Activated T-helper 17 cell treated with anti-CD3 and anti-CD28 coated beads, Interleukin-2, amount 50 U/mL, for 72 hours (primary cell): Measurements from ENCODE around the gene RPS15A. TPM values are rescaled to one million over a fixed set of nuclear protein-coding genes. Genes with fewer than 3 reads are reported as not detected.
"Not testable (repeated sequence)": the region's sequence is repeated elsewhere in the genome, so short reads cannot be mapped to it uniquely, and the experiment has no call there.

Experiments
- ATAC-seq: fragments of 150-1000 bp; cut with Tn5 transposase; replicated peaks from 2 replicates; pipeline ENCODE4 v1.10.0; 2021; ENCODE audit warnings: mild to moderate bottlenecking, moderate library complexity
- H3K27ac Mint-ChIP-seq: one replicate; pipeline ENCODE4 v1.8.0; 2022; ENCODE audit warnings: mixed read lengths
- H3K27me3 Mint-ChIP-seq: one replicate; pipeline ENCODE4 v1.8.0; 2022; ENCODE audit warnings: mixed read lengths
- H3K36me3 Mint-ChIP-seq: one replicate; pipeline ENCODE4 v1.8.0; 2022; ENCODE audit warnings: low read depth, mild to moderate bottlenecking, mixed read lengths
- H3K4me1 Mint-ChIP-seq: one replicate; pipeline ENCODE4 v1.8.0; 2022; ENCODE audit warnings: mixed read lengths
- H3K4me3 Mint-ChIP-seq: one replicate; pipeline ENCODE4 v1.8.0; 2022; ENCODE audit warnings: mild to moderate bottlenecking, mixed read lengths
- H3K9me3 Mint-ChIP-seq: one replicate; pipeline ENCODE4 v1.8.0; 2022; ENCODE audit warnings: mixed read lengths
- total RNA-seq, 2 donors: library from RNA; stranded (reverse); gene quantifications; one replicate each; pipeline ENCODE4 v1.2.3, GENCODE V29; 2022

The RPS15A gene
- total RNA-seq, 2 donors from 2014 or later, result 1,983 to 2,799 TPM

GRCh38 chr16:18783430-18784341, 6.4 kb downstream of the RPS15A start:
- Mint-ChIP-seq H3K27me3 (no peaks in the 10 kb centered on the region), H3K4me3 (peak overlapping the region; percentile 99), H3K27ac (peak overlapping the region; percentile 85), H3K4me1 (peaks cover 43% of the 10 kb centered on the region), H3K36me3 (peaks cover 73% of the 10 kb centered on the region), H3K9me3 (peaks cover 3% of the 10 kb centered on the region)
- peak; percentile 77 for ATAC-seq

DNA sequence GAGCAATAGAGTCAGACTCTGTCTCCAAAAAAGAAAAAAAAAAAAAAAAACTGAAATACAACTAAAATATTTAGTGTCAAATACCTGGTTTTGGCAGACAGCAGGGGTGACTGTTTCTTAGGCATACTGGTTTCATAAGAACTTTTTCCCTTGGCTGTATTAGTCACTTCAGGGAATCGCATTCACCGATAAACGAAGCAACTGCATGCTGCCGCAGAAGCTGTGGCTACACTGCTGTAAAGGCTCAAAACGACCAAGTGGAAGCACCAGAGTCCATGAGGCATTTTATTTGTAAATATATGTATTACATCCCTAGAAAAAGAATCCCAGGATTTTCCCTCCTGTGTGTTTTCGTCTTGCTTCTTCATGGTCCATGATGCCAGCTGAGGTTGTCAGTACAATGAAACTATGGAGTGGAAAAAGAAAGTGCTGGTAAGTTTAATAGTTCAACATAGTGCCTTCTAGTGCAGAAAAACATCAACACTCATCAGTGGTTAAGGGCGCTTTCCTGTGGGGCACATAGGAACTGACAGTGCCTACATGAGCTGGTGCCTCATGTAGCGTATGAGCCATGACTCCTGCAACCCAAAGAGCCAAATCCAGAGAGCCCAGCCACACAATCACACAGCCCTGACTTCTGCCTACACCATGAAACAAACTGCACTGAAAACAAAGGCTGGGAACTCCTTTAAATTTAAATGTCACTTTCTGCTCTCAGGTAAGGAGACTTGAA, 7.3 kb downstream of the RPS15A start:
- no peaks in the 10 kb centered on the region for H3K27me3 Mint-ChIP-seq
- peaks cover 37% of the 10 kb centered on the region for H3K4me1 Mint-ChIP-seq
- H3K36me3 Mint-ChIP-seq, result peaks cover 68% of the 10 kb centered on the region
- H3K9me3 Mint-ChIP-seq, result peaks cover 3% of the 10 kb centered on the region
- H3K4me3 Mint-ChIP-seq, result peak overlapping the region; percentile 99
- ATAC-seq, result peak; percentile 75
- H3K27ac Mint-ChIP-seq, result peak overlapping the region; percentile 85

DNA sequence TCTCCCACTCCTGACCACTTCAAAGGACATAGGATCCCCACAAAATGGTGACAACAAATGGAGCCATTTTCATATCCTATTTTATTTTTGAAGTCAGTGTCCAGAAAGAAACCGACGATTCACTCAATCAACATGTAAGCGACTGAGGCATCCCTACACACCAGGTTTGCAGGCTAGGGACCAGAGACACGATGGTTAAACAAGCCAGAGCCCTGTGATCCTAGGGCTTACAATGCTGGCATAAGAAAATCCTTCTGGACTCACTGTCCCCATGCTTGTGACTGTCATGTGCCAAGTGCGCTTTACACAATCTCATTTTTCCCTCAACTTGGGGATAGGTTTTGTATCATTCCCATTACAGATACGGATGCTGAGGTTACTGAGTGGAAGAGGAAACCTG, 8.9 kb downstream of the RPS15A start:
- H3K27ac Mint-ChIP-seq, H3K27me3 Mint-ChIP-seq, ATAC-seq, H3K9me3 Mint-ChIP-seq, H3K4me3 Mint-ChIP-seq: not testable (repeated sequence)
- Mint-ChIP-seq H3K4me1 (peaks cover 27% of the 10 kb centered on the region), H3K36me3 (peaks cover 52% of the 10 kb centered on the region)

DNA sequence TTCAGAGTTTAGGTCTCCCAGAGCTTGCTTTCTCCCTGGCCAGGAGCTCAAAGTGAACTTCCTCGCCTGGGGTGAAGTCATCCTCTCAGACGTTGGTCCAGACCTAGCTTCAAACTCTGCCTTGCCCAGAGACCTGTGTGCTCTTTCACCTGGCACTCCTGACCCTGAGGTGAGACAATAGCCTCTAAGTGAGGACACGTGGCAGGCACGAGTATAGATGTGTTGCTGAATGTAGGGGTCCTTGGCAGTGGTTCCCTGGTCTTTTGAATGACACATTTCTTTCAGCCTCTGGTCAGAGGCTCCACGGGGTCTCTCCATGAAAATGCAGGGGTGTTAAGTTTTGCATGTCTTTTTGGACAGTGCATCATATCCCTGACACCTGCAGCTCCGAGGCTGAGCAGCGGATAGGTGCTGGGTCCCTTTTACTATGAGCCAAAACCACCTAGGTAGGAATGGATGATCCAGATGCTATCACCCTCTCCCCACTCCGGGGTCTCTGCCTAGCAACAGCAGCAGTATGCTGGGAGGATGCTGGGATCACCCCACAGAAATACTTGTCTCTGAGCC, 9.6 kb downstream of the RPS15A start:
- Mint-ChIP-seq H3K36me3 (peaks cover 46% of the 10 kb centered on the region), H3K4me1 (peaks cover 21% of the 10 kb centered on the region)
- not testable (repeated sequence) for H3K27ac Mint-ChIP-seq, H3K27me3 Mint-ChIP-seq, ATAC-seq, H3K4me3 Mint-ChIP-seq, H3K9me3 Mint-ChIP-seq

DNA sequence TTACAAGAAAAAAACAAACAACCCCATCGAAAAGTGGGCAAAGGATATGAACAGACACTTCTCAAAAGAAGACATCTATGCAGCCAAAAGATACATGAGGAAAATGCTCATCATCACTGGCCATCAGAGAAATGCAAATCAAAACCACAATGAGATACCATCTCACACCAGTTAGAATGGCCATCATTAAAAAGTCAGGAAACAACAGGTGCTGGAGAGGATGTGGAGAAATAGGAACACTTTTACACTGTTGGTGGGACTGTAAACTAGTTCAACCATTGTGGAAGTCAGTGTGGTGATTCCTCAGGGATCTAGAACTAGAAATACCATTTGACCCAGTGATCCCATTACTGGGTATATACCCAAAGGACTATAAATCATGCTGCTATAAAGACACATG, 12.5 kb downstream of the RPS15A start:
- not testable (repeated sequence) for H3K27ac Mint-ChIP-seq, H3K27me3 Mint-ChIP-seq, H3K4me1 Mint-ChIP-seq, H3K9me3 Mint-ChIP-seq, ATAC-seq, H3K4me3 Mint-ChIP-seq
- peaks cover 17% of the 10 kb centered on the region for H3K36me3 Mint-ChIP-seq

- H3K27me3 Mint-ChIP-seq, H3K9me3 Mint-ChIP-seq, H3K4me3 Mint-ChIP-seq, H3K4me1 Mint-ChIP-seq, H3K27ac Mint-ChIP-seq, ATAC-seq: not testable (repeated sequence)
- peaks cover 10% of the 10 kb centered on the region for H3K36me3 Mint-ChIP-seq
Measured at GRCh38 chr16:18776334-18776733, 13.8 kb downstream of the RPS15A start.

GRCh38 chr16:18774651-18775050, 15.5 kb downstream of the RPS15A start:
- H3K4me3 Mint-ChIP-seq, H3K9me3 Mint-ChIP-seq, H3K4me1 Mint-ChIP-seq, H3K27ac Mint-ChIP-seq, ATAC-seq, H3K27me3 Mint-ChIP-seq: not testable (repeated sequence)
- H3K36me3 Mint-ChIP-seq, result peaks cover 14% of the 10 kb centered on the region

DNA sequence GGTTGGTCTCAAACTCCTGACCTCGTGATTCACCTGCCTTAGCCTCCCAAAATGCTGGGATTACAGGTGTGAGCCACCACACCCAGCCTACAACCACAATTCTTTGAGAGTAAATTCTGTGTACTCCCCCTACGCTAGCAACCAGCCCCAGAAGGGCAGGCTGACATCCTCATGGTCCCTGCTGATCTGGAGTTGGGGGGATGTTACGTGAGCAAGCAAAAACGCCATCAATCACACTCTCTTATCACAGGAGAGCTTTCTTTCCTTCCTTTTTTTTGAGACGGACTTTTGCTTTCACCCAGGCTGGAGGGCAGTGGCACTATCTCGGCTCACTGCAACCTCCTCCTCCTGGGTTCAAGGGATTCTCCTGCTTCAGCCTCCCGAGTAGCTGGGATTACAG, 18.0 kb downstream of the RPS15A start:
- H3K4me3 Mint-ChIP-seq, ATAC-seq: not testable (repeated sequence)

DNA sequence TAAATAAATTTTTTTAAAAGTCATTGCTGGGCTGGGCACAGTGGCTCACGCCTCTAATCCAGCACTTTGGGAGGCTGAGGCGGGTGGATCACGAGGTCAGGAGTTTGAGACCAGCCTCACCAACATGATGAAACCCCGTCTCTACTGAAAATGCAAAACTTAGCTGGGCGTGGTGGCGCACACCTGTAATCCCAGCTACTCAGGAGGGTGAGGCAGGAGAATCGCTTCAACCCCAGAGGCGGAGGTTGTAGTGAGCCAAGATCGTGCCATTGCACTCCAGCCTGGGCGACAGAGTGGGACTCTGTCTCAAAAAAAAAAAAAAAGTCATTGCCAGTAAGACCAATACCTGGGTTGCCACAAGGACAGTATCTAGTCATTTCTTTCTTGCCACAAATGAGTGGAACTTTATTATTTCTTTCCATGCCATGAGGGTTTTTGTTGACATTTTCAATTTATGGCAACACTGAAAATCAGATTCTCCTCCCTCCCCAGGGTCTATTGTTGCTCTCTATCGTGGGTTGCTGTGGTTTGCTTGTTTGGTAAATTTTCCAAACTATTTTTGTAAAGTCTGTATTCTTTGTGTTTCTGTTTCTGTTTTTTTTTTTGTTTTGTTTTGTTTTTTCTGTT, 19.7 kb downstream of the RPS15A start:
- Mint-ChIP-seq H3K4me3 (peak overlapping the region; percentile 47), H3K27ac (peak overlapping the region; percentile 77), H3K4me1 (peaks cover 10% of the 10 kb centered on the region)
- peak; percentile 83 for ATAC-seq
- not testable (repeated sequence) for H3K27me3 Mint-ChIP-seq, H3K9me3 Mint-ChIP-seq, H3K36me3 Mint-ChIP-seq

More for the DNA sequence above, 18.0 kb downstream of the RPS15A start:
- not testable (repeated sequence) for H3K9me3 Mint-ChIP-seq, H3K27me3 Mint-ChIP-seq, H3K36me3 Mint-ChIP-seq, H3K27ac Mint-ChIP-seq
- H3K4me1 Mint-ChIP-seq, result peaks cover 10% of the 10 kb centered on the region

GRCh38 chr16:18767217-18767616, 22.9 kb downstream of the RPS15A start:
- H3K4me3 Mint-ChIP-seq, H3K36me3 Mint-ChIP-seq, H3K27me3 Mint-ChIP-seq, H3K9me3 Mint-ChIP-seq, H3K27ac Mint-ChIP-seq: not testable (repeated sequence)
- peaks cover 10% of the 10 kb centered on the region for H3K4me1 Mint-ChIP-seq
- ATAC-seq, result peak; percentile 48

- H3K9me3 Mint-ChIP-seq, H3K4me3 Mint-ChIP-seq, H3K4me1 Mint-ChIP-seq, H3K36me3 Mint-ChIP-seq, H3K27ac Mint-ChIP-seq, H3K27me3 Mint-ChIP-seq: not testable (repeated sequence)
- ATAC-seq, result peak; percentile 83
Measured at GRCh38 chr16:18762713-18763112, 27.4 kb downstream of the RPS15A start.

DNA sequence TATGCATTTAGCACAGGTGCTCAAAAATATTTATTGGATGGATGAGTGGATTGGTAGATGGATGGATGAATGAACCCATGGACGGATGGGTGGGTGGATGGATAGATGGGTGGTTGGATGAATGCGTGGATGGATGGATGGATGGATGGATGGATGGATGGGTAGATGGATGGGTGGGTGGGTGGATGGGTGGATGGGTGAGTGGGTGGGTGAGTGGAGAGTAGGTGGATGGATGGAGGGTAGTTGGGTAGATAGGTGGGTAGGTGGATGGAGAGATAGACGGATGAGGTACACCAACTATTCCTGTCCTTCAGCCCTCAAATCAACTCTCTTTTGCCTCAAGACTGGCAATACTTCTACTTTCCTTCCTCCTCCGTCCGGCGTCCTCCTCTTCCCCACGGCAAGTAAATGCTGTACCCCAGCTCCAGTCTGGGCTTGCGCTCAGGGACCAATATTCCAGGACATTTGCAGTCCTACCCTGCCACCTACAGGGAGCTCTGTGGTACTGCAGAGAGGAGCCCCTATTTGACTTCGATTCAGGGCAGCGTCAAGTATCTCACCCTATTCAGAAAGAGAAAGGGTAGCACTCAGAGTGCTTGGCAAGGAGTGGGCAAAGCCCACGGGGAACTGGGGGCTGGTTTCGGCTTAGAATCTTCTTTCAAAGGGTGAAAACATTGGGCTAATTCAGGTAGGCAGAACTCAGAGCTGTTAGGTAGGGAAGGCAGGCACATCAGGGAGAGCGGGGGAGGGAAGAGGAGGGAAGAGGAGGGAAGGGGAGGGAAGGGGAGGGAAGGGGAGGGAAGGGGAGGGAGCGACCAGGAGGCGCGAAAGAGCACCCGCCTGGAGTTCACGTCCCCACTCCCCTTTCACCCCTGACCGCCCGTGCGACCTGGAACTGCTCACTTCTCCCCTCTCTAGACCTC, 30.3 kb downstream of the RPS15A start:
- not testable (repeated sequence) for H3K9me3 Mint-ChIP-seq, H3K36me3 Mint-ChIP-seq, H3K27me3 Mint-ChIP-seq, H3K27ac Mint-ChIP-seq
- H3K4me3 Mint-ChIP-seq, result peak overlapping the region; percentile 11
- H3K4me1 Mint-ChIP-seq, result peaks cover 15% of the 10 kb centered on the region
- ATAC-seq, result peak; percentile 52

- ATAC-seq, result peak; percentile 57
- H3K27me3 Mint-ChIP-seq, H3K36me3 Mint-ChIP-seq, H3K9me3 Mint-ChIP-seq, H3K27ac Mint-ChIP-seq: not testable (repeated sequence)
- Mint-ChIP-seq H3K4me3 (peak overlapping the region; percentile 70), H3K4me1 (peaks cover 15% of the 10 kb centered on the region)
Measured at GRCh38 chr16:18757960-18758660, 32.0 kb downstream of the RPS15A start.
